NT2/D1 (cell line): ENCODE measurements around the gene LAMA1.
A peak's percentile ranks its signal among the peaks of the same experiment; 100 is the strongest.

ENCODE experiments used
- DNase-seq: peaks from one replicate; pipeline ENCODE4 v3.0.0-alpha.2; 2011; ENCODE audit warnings: low read depth, low spot score
- H3K27me3 ChIP-seq: 2 replicates; pipeline ENCODE4 v1.6.0; 2011; ENCODE audit warnings: mild to moderate bottlenecking; ENCODE audit not compliant: insufficient read length, insufficient read depth
- H3K36me3 ChIP-seq: 2 replicates; pipeline ENCODE4 v1.6.1; 2011; ENCODE audit warnings: mild to moderate bottlenecking, low read length, mixed read lengths; ENCODE audit not compliant: insufficient read depth, insufficient read length
- H3K4me1 ChIP-seq: 2 replicates; pipeline ENCODE4 v1.5.1; 2011; ENCODE audit not compliant: insufficient read depth, insufficient read length
- H3K4me3 ChIP-seq: 2 replicates; pipeline ENCODE4 v1.5.1; 2011; ENCODE audit warnings: low read depth; ENCODE audit not compliant: insufficient read length
- H3K9ac ChIP-seq: 2 replicates; pipeline ENCODE4 v1.6.0; 2011; ENCODE audit warnings: low read depth; ENCODE audit not compliant: insufficient read length
- H3K9me3 ChIP-seq: 2 replicates; pipeline ENCODE4 v1.5.1; 2011; ENCODE audit warnings: mild to moderate bottlenecking, low read length; ENCODE audit not compliant: insufficient read depth
- SUZ12 ChIP-seq: IDR thresholded peaks from 2 replicates; pipeline ENCODE4 v1.6.1; 2011; ENCODE audit not compliant: insufficient read length, insufficient read depth; ENCODE audit errors: extremely low read depth
- YY1 ChIP-seq: IDR thresholded peaks from 2 replicates; pipeline ENCODE4 v1.6.1; 2011; ENCODE audit not compliant: insufficient read length, insufficient read depth
- ZNF274 ChIP-seq: IDR thresholded peaks from 2 replicates; pipeline ENCODE4 v1.6.1; 2011; ENCODE audit warnings: mild to moderate bottlenecking, low read depth, low read length

Gene LAMA1

GRCh38 chr18:6934859-6935258, 182.7 kb downstream of the LAMA1 start:
- no peak for TF ChIP-seq ZNF274
- no peak for TF ChIP-seq YY1
- no peak for TF ChIP-seq SUZ12
- Histone ChIP-seq H3K4me3 (no peak overlapping the region), H3K9ac (no peak overlapping the region), H3K4me1 (no peaks in the 10 kb centered on the region), H3K36me3 (no peaks in the 10 kb centered on the region), H3K27me3 (no peaks in the 10 kb centered on the region), H3K9me3 (no peaks in the 10 kb centered on the region)
- no peak for DNase-seq

- Histone ChIP-seq H3K36me3 (no peaks in the 10 kb centered on the region), H3K4me3 (no peak overlapping the region), H3K4me1 (no peaks in the 10 kb centered on the region), H3K9me3 (no peaks in the 10 kb centered on the region), H3K9ac (no peak overlapping the region), H3K27me3 (no peaks in the 10 kb centered on the region)
- DNase-seq, result no peak
- no peak for TF ChIP-seq YY1
- TF ChIP-seq SUZ12, result no peak
- no peak for TF ChIP-seq ZNF274
These were observed 188.1 kb downstream of the LAMA1 start for GRCh38 chr18:6929370-6930102.

- Histone ChIP-seq H3K9me3 (no peaks in the 10 kb centered on the region), H3K36me3 (no peaks in the 10 kb centered on the region), H3K9ac (no peak overlapping the region), H3K4me1 (no peaks in the 10 kb centered on the region), H3K27me3 (no peaks in the 10 kb centered on the region), H3K4me3 (no peak overlapping the region)
- TF ChIP-seq ZNF274 (no peak), SUZ12 (no peak), YY1 (no peak)
- no peak for DNase-seq
These were observed 189.2 kb downstream of the LAMA1 start for GRCh38 chr18:6928359-6928758.

- TF ChIP-seq ZNF274 (no peak), SUZ12 (no peak), YY1 (no peak)
- Histone ChIP-seq H3K9me3 (no peaks in the 10 kb centered on the region), H3K9ac (no peak overlapping the region), H3K36me3 (no peaks in the 10 kb centered on the region), H3K4me3 (no peak overlapping the region), H3K27me3 (no peaks in the 10 kb centered on the region), H3K4me1 (no peaks in the 10 kb centered on the region)
- no peak for DNase-seq
These were observed 190.4 kb downstream of the LAMA1 start for GRCh38 chr18:6927153-6927552.

GRCh38 chr18:6923220-6923619, 194.4 kb downstream of the LAMA1 start:
- Histone ChIP-seq H3K27me3 (no peaks in the 10 kb centered on the region), H3K4me3 (no peak overlapping the region), H3K36me3 (no peaks in the 10 kb centered on the region), H3K4me1 (no peaks in the 10 kb centered on the region), H3K9me3 (no peaks in the 10 kb centered on the region), H3K9ac (no peak overlapping the region)
- DNase-seq, result no peak
- TF ChIP-seq YY1 (no peak), SUZ12 (no peak), ZNF274 (no peak)

GRCh38 chr18:6921571-6921970, 196.0 kb downstream of the LAMA1 start:
- no peak for TF ChIP-seq YY1
- no peak for TF ChIP-seq ZNF274
- no peak for TF ChIP-seq SUZ12
- Histone ChIP-seq H3K36me3 (no peaks in the 10 kb centered on the region), H3K9ac (no peak overlapping the region), H3K4me3 (no peak overlapping the region), H3K4me1 (no peaks in the 10 kb centered on the region), H3K27me3 (no peaks in the 10 kb centered on the region), H3K9me3 (no peaks in the 10 kb centered on the region)
- no peak for DNase-seq

GRCh38 chr18:6920099-6920955, 197.3 kb downstream of the LAMA1 start:
- Histone ChIP-seq H3K27me3 (no peaks in the 10 kb centered on the region), H3K4me3 (no peak overlapping the region), H3K36me3 (no peaks in the 10 kb centered on the region), H3K9me3 (no peaks in the 10 kb centered on the region), H3K9ac (no peak overlapping the region), H3K4me1 (no peaks in the 10 kb centered on the region)
- peak; percentile 44 for DNase-seq
- no peak for TF ChIP-seq SUZ12
- TF ChIP-seq ZNF274, result no peak
- TF ChIP-seq YY1, result no peak
